Embryonic facial prominence (tissue), 1 donor: ENCODE data around the gene SEC22B.
"Not testable (repeated sequence)": the region's sequence is repeated elsewhere in the genome, so short reads cannot be mapped to it uniquely, and the experiment has no call there.

Experiments used
- DNase-seq: peaks from one replicate; pipeline ENCODE4 v3.0.0-alpha.2; 2016; ENCODE audit errors: extremely low spot score

SEC22B gene

GRCh38 chr1:120116094-120116493, 60.2 kb downstream of the SEC22B start:
- not testable (repeated sequence) for DNase-seq

- not testable (repeated sequence) for DNase-seq
These were observed 63.2 kb downstream of the SEC22B start for GRCh38 chr1:120113134-120113533.

DNA sequence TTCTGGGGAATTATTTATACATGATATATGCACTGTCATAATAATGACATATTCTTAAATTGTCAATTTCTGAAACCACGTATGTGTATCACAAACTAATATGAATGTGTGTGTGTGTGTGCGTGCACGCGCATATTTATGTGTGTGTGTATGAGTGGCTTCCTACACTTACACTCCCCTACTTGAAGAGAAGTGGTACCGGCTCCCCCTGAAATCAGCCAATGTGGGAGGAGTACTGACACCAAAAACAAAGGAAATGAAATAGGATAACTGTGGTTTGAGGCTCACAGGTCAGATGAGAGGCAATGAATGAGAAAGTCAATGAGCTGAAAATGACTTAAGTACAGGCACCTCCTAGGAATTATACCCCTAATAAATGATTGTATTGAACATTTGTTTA, 64.1 kb downstream of the SEC22B start:
- DNase-seq: not testable (repeated sequence)

- DNase-seq: not testable (repeated sequence)
These were observed 64.5 kb downstream of the SEC22B start for GRCh38 chr1:120111771-120112170.

DNA sequence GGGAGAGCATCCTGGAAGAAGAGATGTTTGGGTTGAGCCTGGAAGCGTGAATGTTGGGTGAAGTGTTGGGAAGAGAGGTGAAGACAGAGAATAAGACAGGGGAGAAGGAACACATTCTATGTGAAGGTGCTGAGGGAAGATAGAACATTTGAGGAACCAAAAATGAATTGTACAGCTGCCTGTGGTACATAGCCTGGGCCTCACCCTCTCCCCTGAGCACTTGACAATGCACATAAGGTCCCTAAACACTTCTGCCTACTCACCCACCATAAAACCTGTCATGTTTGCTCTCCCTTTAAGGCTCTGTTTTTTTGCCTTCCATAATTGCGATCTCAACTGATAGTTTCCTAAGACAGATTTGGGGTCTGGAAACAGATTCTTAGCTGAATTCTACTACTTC, 65.3 kb downstream of the SEC22B start:
- not testable (repeated sequence) for DNase-seq

- not testable (repeated sequence) for DNase-seq
These were observed 66.7 kb downstream of the SEC22B start for GRCh38 chr1:120109656-120110055.

DNA sequence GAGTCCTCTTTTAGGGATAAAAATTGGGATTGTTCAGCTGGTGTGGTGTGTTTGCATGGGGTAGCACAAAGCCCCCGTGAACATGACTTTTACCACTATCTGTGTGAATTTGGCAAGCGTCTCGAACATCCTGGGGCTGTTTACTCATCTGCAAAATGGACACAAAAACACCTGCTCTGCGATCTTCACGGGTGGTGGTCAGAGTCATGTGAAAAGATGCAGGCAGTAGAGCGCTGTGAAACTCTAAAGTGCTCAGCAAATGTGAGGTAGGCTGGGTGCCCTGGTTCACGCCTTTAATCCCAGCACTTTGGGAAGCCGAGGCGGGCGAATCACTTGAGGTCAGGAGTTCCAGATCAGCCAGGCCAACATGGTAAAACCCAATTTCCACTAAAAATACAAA, 67.1 kb downstream of the SEC22B start:
- DNase-seq: not testable (repeated sequence)

- DNase-seq: not testable (repeated sequence)
These were observed 71.0 kb downstream of the SEC22B start for GRCh38 chr1:120105288-120105687.

GRCh38 chr1:120103768-120104167, 72.6 kb downstream of the SEC22B start:
- DNase-seq: not testable (repeated sequence)

DNA sequence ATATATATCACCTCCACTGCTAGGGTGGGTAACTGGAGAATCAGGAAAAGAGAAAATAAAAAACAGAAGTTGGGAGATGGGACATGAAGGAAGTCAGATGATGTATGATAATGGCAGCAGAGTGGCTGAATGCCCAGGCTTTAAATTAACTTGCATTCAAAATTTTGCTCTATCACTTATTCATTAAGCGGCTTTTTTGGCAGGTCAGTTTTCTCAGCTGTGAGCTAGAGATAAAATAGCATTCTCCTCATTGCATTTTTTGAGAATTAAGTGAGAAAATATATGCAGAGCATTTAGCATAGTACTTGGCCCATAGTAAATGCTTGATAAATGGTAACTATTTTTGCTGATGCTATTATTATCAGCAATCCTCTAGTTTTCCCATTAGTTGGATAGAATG, 74.7 kb downstream of the SEC22B start:
- not testable (repeated sequence) for DNase-seq
